Ishikawa (cell line): ENCODE results near the gene ZNF37A.

Experiments used
- CREB1 ChIP-seq: IDR thresholded peaks from 2 replicates; pipeline ENCODE4 v1.6.1; 2012; ENCODE audit warnings: low read depth
- EP300 ChIP-seq: IDR thresholded peaks from 2 replicates; pipeline ENCODE4 v1.6.1; 2012; ENCODE audit warnings: borderline replicate concordance
- RAD21 ChIP-seq: IDR thresholded peaks from 2 replicates; pipeline ENCODE4 v1.6.1; 2012; ENCODE audit warnings: low read depth
- TAF1 ChIP-seq: IDR thresholded peaks from 2 replicates; pipeline ENCODE4 v1.6.1; 2012; ENCODE audit warnings: low read depth, mild to moderate bottlenecking
- TF ChIP-seq, protein P1 (sequence below): IDR thresholded peaks from 2 replicates; pipeline ENCODE4 v1.6.1; 2012; ENCODE audit warnings: low read depth, mild to moderate bottlenecking

DNA sequence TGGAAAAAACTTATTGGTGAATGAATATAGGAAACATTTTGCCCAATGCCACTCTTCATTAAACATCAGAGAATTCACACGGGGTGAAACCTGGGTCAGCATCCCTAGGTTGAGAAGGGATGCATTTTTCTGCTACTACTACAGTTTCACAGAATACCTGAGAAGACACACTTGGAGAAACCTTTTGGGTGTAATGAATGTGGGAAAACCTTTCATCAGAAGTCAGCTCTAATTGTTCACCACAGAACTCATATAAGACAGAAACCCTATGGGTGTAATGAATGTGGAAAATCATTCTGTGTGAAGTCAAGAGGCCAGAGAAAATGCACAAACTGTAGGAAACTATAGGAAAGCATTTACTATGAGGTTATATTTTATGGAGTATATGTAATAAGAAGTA lies 24.9 kb downstream of the ZNF37A start:
- TF ChIP-seq, protein P1, sequence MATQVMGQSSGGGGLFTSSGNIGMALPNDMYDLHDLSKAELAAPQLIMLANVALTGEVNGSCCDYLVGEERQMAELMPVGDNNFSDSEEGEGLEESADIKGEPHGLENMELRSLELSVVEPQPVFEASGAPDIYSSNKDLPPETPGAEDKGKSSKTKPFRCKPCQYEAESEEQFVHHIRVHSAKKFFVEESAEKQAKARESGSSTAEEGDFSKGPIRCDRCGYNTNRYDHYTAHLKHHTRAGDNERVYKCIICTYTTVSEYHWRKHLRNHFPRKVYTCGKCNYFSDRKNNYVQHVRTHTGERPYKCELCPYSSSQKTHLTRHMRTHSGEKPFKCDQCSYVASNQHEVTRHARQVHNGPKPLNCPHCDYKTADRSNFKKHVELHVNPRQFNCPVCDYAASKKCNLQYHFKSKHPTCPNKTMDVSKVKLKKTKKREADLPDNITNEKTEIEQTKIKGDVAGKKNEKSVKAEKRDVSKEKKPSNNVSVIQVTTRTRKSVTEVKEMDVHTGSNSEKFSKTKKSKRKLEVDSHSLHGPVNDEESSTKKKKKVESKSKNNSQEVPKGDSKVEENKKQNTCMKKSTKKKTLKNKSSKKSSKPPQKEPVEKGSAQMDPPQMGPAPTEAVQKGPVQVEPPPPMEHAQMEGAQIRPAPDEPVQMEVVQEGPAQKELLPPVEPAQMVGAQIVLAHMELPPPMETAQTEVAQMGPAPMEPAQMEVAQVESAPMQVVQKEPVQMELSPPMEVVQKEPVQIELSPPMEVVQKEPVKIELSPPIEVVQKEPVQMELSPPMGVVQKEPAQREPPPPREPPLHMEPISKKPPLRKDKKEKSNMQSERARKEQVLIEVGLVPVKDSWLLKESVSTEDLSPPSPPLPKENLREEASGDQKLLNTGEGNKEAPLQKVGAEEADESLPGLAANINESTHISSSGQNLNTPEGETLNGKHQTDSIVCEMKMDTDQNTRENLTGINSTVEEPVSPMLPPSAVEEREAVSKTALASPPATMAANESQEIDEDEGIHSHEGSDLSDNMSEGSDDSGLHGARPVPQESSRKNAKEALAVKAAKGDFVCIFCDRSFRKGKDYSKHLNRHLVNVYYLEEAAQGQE, result no peak
- TF ChIP-seq RAD21, result no peak
- TF ChIP-seq TAF1, result no peak
- TF ChIP-seq CREB1, result no peak
- no peak for TF ChIP-seq EP300
